Measurements from ENCODE around the gene PEX12. TPM values are rescaled to one million over a fixed set of nuclear protein-coding genes. Genes with fewer than 3 reads are reported as not detected.

The PEX12 gene
- total and polyA plus RNA-seq, 9 of the 15 experiments (the other 6 are each of a cell fraction or from before 2014, with no cell fraction given), result 4.0 to 12.4 (median 6.4) TPM

GRCh38 chr17:35588196-35588920 lies 10.0 kb upstream of the PEX12 start (continued):
- TF ChIP-seq CHAMP1 (IDR thresholded peaks at IDR 0.05) (no peak), POU5F1 (IDR thresholded peaks at IDR 0.05; ENCODE audit: borderline replicate concordance, low read depth, low read length, partially characterized antibody) (no peak), RB1 (IDR thresholded peaks at IDR 0.05; ENCODE audit: low read depth) (no peak), ZC3H8 (IDR thresholded peaks at IDR 0.05) (no peak), MCM7 (IDR thresholded peaks at IDR 0.05) (no peak), CXXC5 (CRISPR knock-in tag; IDR thresholded peaks at IDR 0.05) (no peak), ZNF830 (CRISPR knock-in tag; IDR thresholded peaks at IDR 0.05) (no peak), ZBTB5 (IDR thresholded peaks at IDR 0.05) (no peak), NRF1 (conservative IDR thresholded peaks at IDR 0.05 in 1 of 2, IDR thresholded peaks at IDR 0.05 in 1 of 2) (no peak), GTF2F1 (IDR thresholded peaks at IDR 0.05; ENCODE audit: low read depth, low read length) (no peak)
- TF ChIP-seq, protein P1, sequence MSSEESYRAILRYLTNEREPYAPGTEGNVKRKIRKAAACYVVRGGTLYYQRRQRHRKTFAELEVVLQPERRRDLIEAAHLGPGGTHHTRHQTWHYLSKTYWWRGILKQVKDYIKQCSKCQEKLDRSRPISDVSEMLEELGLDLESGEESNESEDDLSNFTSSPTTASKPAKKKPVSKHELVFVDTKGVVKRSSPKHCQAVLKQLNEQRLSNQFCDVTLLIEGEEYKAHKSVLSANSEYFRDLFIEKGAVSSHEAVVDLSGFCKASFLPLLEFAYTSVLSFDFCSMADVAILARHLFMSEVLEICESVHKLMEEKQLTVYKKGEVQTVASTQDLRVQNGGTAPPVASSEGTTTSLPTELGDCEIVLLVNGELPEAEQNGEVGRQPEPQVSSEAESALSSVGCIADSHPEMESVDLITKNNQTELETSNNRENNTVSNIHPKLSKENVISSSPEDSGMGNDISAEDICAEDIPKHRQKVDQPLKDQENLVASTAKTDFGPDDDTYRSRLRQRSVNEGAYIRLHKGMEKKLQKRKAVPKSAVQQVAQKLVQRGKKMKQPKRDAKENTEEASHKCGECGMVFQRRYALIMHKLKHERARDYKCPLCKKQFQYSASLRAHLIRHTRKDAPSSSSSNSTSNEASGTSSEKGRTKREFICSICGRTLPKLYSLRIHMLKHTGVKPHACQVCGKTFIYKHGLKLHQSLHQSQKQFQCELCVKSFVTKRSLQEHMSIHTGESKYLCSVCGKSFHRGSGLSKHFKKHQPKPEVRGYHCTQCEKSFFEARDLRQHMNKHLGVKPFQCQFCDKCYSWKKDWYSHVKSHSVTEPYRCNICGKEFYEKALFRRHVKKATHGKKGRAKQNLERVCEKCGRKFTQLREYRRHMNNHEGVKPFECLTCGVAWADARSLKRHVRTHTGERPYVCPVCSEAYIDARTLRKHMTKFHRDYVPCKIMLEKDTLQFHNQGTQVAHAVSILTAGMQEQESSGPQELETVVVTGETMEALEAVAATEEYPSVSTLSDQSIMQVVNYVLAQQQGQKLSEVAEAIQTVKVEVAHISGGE (CRISPR knock-in tag; IDR thresholded peaks at IDR 0.05), result no peak
- TF ChIP-seq, protein P2, sequence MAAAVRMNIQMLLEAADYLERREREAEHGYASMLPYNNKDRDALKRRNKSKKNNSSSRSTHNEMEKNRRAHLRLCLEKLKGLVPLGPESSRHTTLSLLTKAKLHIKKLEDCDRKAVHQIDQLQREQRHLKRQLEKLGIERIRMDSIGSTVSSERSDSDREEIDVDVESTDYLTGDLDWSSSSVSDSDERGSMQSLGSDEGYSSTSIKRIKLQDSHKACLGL (CRISPR knock-in tag; IDR thresholded peaks at IDR 0.05; ENCODE audit: borderline replicate concordance, poor library complexity, severe bottlenecking), result no peak

Measured in K562 (cell line).